D721Med (cell line): ENCODE results near the gene SPR.
A peak's percentile ranks its signal among the peaks of the same experiment; 100 is the strongest.

ENCODE experiments used
- DNase-seq: peaks from one replicate; pipeline ENCODE4 v3.0.0; 2011; ENCODE audit warnings: low spot score; ENCODE audit not compliant: insufficient read length
- FAIRE-seq: peaks from 2 replicates; lab custom pipeline; 2011; peaks lifted over from hg19 to GRCh38; lab: Jason Lieb, UNC
- CTCF ChIP-seq: IDR thresholded peaks from 2 replicates; pipeline ENCODE4 v1.5.1; 2012; ENCODE audit warnings: mild to moderate bottlenecking, control low read depth; ENCODE audit not compliant: insufficient read depth; ENCODE audit errors: missing control alignments

Gene SPR

GRCh38 chr2:72871060-72871459 lies 16.1 kb upstream of the SPR start:
- FAIRE-seq (no peak), DNase-seq (no peak)
- no peak for TF ChIP-seq CTCF

- no peak for FAIRE-seq
- no peak for TF ChIP-seq CTCF
These were observed 15.3 kb upstream of the SPR start for GRCh38 chr2:72871880-72872279.

GRCh38 chr2:72883356-72883962 lies 3.7 kb upstream of the SPR start:
- no peak for TF ChIP-seq CTCF
- no peak for FAIRE-seq
- DNase-seq, result no peak

More at GRCh38 chr2:72871880-72872279, 15.3 kb upstream of the SPR start:
- DNase-seq, result no peak

GRCh38 chr2:72886505-72887031 lies 640 bp upstream of the SPR start:
- DNase-seq, result no peak
- no peak for TF ChIP-seq CTCF
- no peak for FAIRE-seq

- TF ChIP-seq CTCF, result peak; percentile 84
- FAIRE-seq (no peak), DNase-seq (peak; percentile 66)
These were observed 681 bp downstream of the SPR start for GRCh38 chr2:72887740-72888437.

- no peak for FAIRE-seq
- no peak for DNase-seq
- TF ChIP-seq CTCF, result no peak
These were observed 1.4 kb downstream of the SPR start for GRCh38 chr2:72888438-72889202.
